ENCODE data around the gene ZMYND11.

Gene ZMYND11

GRCh38 chr10:274866-275265 is 139.6 kb downstream of the ZMYND11 start:
- ChIA-PET POLR2A (no interaction called here), CTCF (interaction anchor here (0.6 kb wide), 1 partner anchor 378 kb away, joined by 3 read pairs; no protein-coding TSS in a partner anchor)
- no peak for TF ChIP-seq L3MBTL2 (conservative IDR thresholded peaks at IDR 0.05)
- no peak for TF ChIP-seq LEF1 (IDR thresholded peaks at IDR 0.05; ENCODE audit: borderline replicate concordance)
- no peak for TF ChIP-seq ARNT (IDR thresholded peaks at IDR 0.05)
- TF ChIP-seq ELF4 (IDR thresholded peaks at IDR 0.05), result no peak
- no peak for TF ChIP-seq CTBP1 (IDR thresholded peaks at IDR 0.05; ENCODE audit: borderline replicate concordance)
- no peak for TF ChIP-seq NFRKB (IDR thresholded peaks at IDR 0.05)
- no peak for TF ChIP-seq FOXA1 (IDR thresholded peaks at IDR 0.05)
- no peak for TF ChIP-seq FOXM1 (IDR thresholded peaks at IDR 0.05; ENCODE audit: borderline replicate concordance)
- DNase-seq (ENCODE audit: extremely low spot score), result no peak

GRCh38 chr10:275680-276079 is 140.4 kb downstream of the ZMYND11 start:
- TF ChIP-seq CTBP1 (IDR thresholded peaks at IDR 0.05; ENCODE audit: borderline replicate concordance), result no peak
- no peak for TF ChIP-seq SP1 (IDR thresholded peaks at IDR 0.05)
- TF ChIP-seq PKNOX1 (IDR thresholded peaks at IDR 0.05), result no peak
- CTCF ChIA-PET, result no interaction called here
- DNase-seq (ENCODE audit: extremely low spot score), result no peak
- POLR2A ChIA-PET, result no interaction called here

GRCh38 chr10:277963-278362 is 142.7 kb downstream of the ZMYND11 start:
- TF ChIP-seq L3MBTL2 (conservative IDR thresholded peaks at IDR 0.05) (no peak), SUZ12 (IDR thresholded peaks at IDR 0.05) (no peak), HDGF (IDR thresholded peaks at IDR 0.05; ENCODE audit: borderline replicate concordance) (no peak), CTBP1 (IDR thresholded peaks at IDR 0.05; ENCODE audit: borderline replicate concordance) (no peak), NFRKB (IDR thresholded peaks at IDR 0.05) (no peak), TARDBP (IDR thresholded peaks at IDR 0.05) (no peak), ELF4 (IDR thresholded peaks at IDR 0.05) (no peak), FOXM1 (IDR thresholded peaks at IDR 0.05; ENCODE audit: borderline replicate concordance) (no peak), ARNT (IDR thresholded peaks at IDR 0.05) (no peak), BHLHE40 (IDR thresholded peaks at IDR 0.05; ENCODE audit: borderline replicate concordance) (no peak), FOXK2 (IDR thresholded peaks at IDR 0.05) (no peak), LEF1 (IDR thresholded peaks at IDR 0.05; ENCODE audit: borderline replicate concordance) (no peak), ZNF384 (IDR thresholded peaks at IDR 0.05) (no peak), PKNOX1 (IDR thresholded peaks at IDR 0.05) (no peak), SP1 (IDR thresholded peaks at IDR 0.05) (no peak), FOXA1 (IDR thresholded peaks at IDR 0.05) (no peak)
- ChIA-PET POLR2A (no interaction called here), CTCF (no interaction called here)
- DNase-seq (ENCODE audit: extremely low spot score), result no peak

GRCh38 chr10:278707-279106 is 143.5 kb downstream of the ZMYND11 start:
- DNase-seq (ENCODE audit: extremely low spot score), result no peak
- ChIA-PET CTCF (interaction anchor here (0.6 kb wide), 1 partner anchor 30 kb away, joined by 3 read pairs; no protein-coding TSS in a partner anchor), POLR2A (no interaction called here)
- no peak for TF ChIP-seq NFRKB (IDR thresholded peaks at IDR 0.05)

GRCh38 chr10:279232-279631 is 144.0 kb downstream of the ZMYND11 start:
- no peak for TF ChIP-seq BHLHE40 (IDR thresholded peaks at IDR 0.05; ENCODE audit: borderline replicate concordance)
- TF ChIP-seq FOXM1 (IDR thresholded peaks at IDR 0.05; ENCODE audit: borderline replicate concordance), result no peak
- no peak for TF ChIP-seq SUZ12 (IDR thresholded peaks at IDR 0.05)
- no peak for TF ChIP-seq NFRKB (IDR thresholded peaks at IDR 0.05)
- no peak for TF ChIP-seq LEF1 (IDR thresholded peaks at IDR 0.05; ENCODE audit: borderline replicate concordance)
- TF ChIP-seq ARNT (IDR thresholded peaks at IDR 0.05), result no peak
- no peak for TF ChIP-seq L3MBTL2 (conservative IDR thresholded peaks at IDR 0.05)
- TF ChIP-seq TARDBP (IDR thresholded peaks at IDR 0.05), result no peak
- TF ChIP-seq CTBP1 (IDR thresholded peaks at IDR 0.05; ENCODE audit: borderline replicate concordance), result no peak
- TF ChIP-seq SP1 (IDR thresholded peaks at IDR 0.05), result no peak
- TF ChIP-seq PKNOX1 (IDR thresholded peaks at IDR 0.05), result no peak
- TF ChIP-seq HDGF (IDR thresholded peaks at IDR 0.05; ENCODE audit: borderline replicate concordance), result no peak
- no peak for TF ChIP-seq FOXA1 (IDR thresholded peaks at IDR 0.05)
- TF ChIP-seq FOXK2 (IDR thresholded peaks at IDR 0.05), result no peak
- no peak for TF ChIP-seq ELF4 (IDR thresholded peaks at IDR 0.05)
- no peak for TF ChIP-seq ZNF384 (IDR thresholded peaks at IDR 0.05)
- ChIA-PET CTCF (interaction anchor here (0.6 kb wide), 1 partner anchor 29 kb away, joined by 3 read pairs; no protein-coding TSS in a partner anchor), POLR2A (no interaction called here)
- DNase-seq (ENCODE audit: extremely low spot score), result no peak

- TF ChIP-seq PKNOX1 (IDR thresholded peaks at IDR 0.05), result no peak
- TF ChIP-seq FOXK2 (IDR thresholded peaks at IDR 0.05), result no peak
- TF ChIP-seq SP1 (IDR thresholded peaks at IDR 0.05), result no peak
- no peak for TF ChIP-seq CTBP1 (IDR thresholded peaks at IDR 0.05; ENCODE audit: borderline replicate concordance)
- no peak for TF ChIP-seq TARDBP (IDR thresholded peaks at IDR 0.05)
- no peak for TF ChIP-seq ELF4 (IDR thresholded peaks at IDR 0.05)
- TF ChIP-seq FOXM1 (IDR thresholded peaks at IDR 0.05; ENCODE audit: borderline replicate concordance), result no peak
- no peak for TF ChIP-seq SUZ12 (IDR thresholded peaks at IDR 0.05)
- no peak for TF ChIP-seq FOXA1 (IDR thresholded peaks at IDR 0.05)
- no peak for TF ChIP-seq ZNF384 (IDR thresholded peaks at IDR 0.05)
- TF ChIP-seq L3MBTL2 (conservative IDR thresholded peaks at IDR 0.05), result no peak
- TF ChIP-seq BHLHE40 (IDR thresholded peaks at IDR 0.05; ENCODE audit: borderline replicate concordance), result no peak
- no peak for TF ChIP-seq HDGF (IDR thresholded peaks at IDR 0.05; ENCODE audit: borderline replicate concordance)
- TF ChIP-seq NFRKB (IDR thresholded peaks at IDR 0.05), result no peak
- TF ChIP-seq LEF1 (IDR thresholded peaks at IDR 0.05; ENCODE audit: borderline replicate concordance), result no peak
- no peak for TF ChIP-seq ARNT (IDR thresholded peaks at IDR 0.05)
- DNase-seq (ENCODE audit: extremely low spot score), result no peak
- ChIA-PET CTCF (interaction anchor here (0.6 kb wide), 1 partner anchor 29 kb away, joined by 3 read pairs; no protein-coding TSS in a partner anchor), POLR2A (no interaction called here)
Observed at GRCh38 chr10:279655-280054, 144.4 kb downstream of the ZMYND11 start.

Measured in HEK293T (cell line).